Ascending aorta (tissue), 2 donors: Measurements from ENCODE around the gene ICE2. TPM values are rescaled to one million over a fixed set of nuclear protein-coding genes. Genes with fewer than 3 reads are reported as not detected.

Experiments
- DNase-seq, 2 donors: peaks; one replicate each; pipeline ENCODE4 v3.0.0-alpha.2; 2019; ENCODE audit warnings: low spot score in 2 of 2
- H3K27ac ChIP-seq, 2 donors: fragments of 200-600 bp; sonication (generic); one replicate each; pipeline ENCODE4 v1.5.1; 2016 to 2017; ENCODE audit warnings: mild to moderate bottlenecking in 1 of 2
- H3K27me3 ChIP-seq: fragments of 200-600 bp; sonication (generic); one replicate; pipeline ENCODE4 v1.5.1; 2017
- H3K36me3 ChIP-seq, 2 donors: fragments of 200-600 bp; sonication (generic); one replicate each; pipeline ENCODE4 v1.5.1; 2016
- H3K4me1 ChIP-seq, 2 donors: fragments of 200-600 bp; sonication (generic); one replicate each; pipeline ENCODE4 v1.5.1; 2016 to 2017; ENCODE audit warnings: mild to moderate bottlenecking in 1 of 2
- H3K4me3 ChIP-seq, 2 donors: fragments of 200-600 bp; sonication (generic); one replicate each; pipeline ENCODE4 v1.5.1; 2016 to 2017; ENCODE audit warnings: mild to moderate bottlenecking in 1 of 2
- H3K9me3 ChIP-seq, 2 donors: fragments of 200-600 bp; sonication (generic); one replicate each; pipeline ENCODE4 v1.5.1; 2016
- intact Hi-C: fragments of 100-400 bp; cut with DNase I; formaldehyde crosslinking; loops from one replicate; pipeline ENCODE4 v1.15.1; 2023
- total RNA-seq: library from RNA; depleted of rRNA; stranded (reverse); fragments of >200 nt; gene quantifications from one replicate; pipeline ENCODE4 v1.1.0, GENCODE V29; 2016
- TF ChIP-seq, protein P1 (sequence below), 3 experiments: fragments of 200-600 bp in 2 of 3; fragments of 450-650 bp in 1 of 3; sonication (generic) in 2 of 3; IDR thresholded peaks; one replicate each; pipeline ENCODE4 v1.5.1; 2016 to 2019; ENCODE audit warnings: antibody characterized with exemption in 3 of 3, mild to moderate bottlenecking in 1 of 3, moderate library complexity in 1 of 3

Gene ICE2
- total RNA-seq, 1 donor from 2014 or later: 45.1 TPM

DNA sequence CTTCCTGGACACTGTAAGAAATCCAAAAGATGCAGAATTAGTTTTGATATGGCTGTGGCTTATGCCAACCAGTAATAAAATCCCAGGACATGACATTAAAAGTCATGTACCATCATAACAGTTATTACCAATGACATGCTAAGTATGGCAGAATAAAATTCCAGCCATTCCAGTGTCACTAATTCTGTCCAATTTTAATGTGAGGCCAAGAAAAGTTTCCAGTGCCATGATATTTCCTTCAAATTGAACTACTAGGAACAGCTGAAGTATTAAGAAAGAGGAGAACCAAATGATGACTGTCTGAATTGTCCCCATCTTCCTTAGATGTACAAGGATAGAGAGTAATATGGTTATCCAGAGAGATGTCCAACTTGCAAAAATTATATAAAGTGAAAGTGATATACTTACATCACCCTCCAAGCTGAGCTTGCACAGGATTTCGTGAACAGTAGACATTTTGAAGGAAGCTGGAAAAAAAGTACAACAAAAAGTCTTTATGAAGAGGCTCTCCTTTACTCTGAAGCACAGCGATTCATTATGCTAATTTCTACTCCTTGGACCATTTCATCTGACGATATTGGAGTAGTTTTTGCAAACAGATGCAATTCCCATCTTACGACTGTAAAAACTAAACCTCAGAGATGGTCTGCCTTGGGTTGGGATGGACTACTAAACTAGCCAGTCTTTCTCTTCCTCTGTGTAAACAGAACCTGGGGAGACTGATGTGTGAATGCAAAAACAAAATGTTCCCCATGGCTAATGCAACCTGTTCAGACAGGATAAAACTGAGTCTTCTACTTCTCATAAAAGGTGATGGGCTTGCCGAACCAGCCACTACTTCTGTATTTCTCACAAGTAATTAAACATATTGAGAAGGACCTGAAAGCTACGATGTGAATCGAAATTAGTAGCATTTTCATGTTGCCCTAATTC lies 93.1 kb downstream of the ICE2 start:
- H3K27me3 ChIP-seq: no peaks in the 10 kb centered on the region
- peaks cover 19 to 24% of the 10 kb centered on the region in 2 donors for H3K36me3 ChIP-seq
- TF ChIP-seq, protein P1, sequence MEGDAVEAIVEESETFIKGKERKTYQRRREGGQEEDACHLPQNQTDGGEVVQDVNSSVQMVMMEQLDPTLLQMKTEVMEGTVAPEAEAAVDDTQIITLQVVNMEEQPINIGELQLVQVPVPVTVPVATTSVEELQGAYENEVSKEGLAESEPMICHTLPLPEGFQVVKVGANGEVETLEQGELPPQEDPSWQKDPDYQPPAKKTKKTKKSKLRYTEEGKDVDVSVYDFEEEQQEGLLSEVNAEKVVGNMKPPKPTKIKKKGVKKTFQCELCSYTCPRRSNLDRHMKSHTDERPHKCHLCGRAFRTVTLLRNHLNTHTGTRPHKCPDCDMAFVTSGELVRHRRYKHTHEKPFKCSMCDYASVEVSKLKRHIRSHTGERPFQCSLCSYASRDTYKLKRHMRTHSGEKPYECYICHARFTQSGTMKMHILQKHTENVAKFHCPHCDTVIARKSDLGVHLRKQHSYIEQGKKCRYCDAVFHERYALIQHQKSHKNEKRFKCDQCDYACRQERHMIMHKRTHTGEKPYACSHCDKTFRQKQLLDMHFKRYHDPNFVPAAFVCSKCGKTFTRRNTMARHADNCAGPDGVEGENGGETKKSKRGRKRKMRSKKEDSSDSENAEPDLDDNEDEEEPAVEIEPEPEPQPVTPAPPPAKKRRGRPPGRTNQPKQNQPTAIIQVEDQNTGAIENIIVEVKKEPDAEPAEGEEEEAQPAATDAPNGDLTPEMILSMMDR (IDR thresholded peaks at IDR 0.05): no peak
- intact Hi-C loops: no loop called here
- H3K9me3 ChIP-seq: no peaks in the 10 kb centered on the region
- peak overlapping the region; percentile 39 to 47 for H3K27ac ChIP-seq
- no peak overlapping the region for H3K4me3 ChIP-seq
- H3K4me1 ChIP-seq: peaks cover 16 to 81% of the 10 kb centered on the region in 2 donors
- DNase-seq: no peak

DNA sequence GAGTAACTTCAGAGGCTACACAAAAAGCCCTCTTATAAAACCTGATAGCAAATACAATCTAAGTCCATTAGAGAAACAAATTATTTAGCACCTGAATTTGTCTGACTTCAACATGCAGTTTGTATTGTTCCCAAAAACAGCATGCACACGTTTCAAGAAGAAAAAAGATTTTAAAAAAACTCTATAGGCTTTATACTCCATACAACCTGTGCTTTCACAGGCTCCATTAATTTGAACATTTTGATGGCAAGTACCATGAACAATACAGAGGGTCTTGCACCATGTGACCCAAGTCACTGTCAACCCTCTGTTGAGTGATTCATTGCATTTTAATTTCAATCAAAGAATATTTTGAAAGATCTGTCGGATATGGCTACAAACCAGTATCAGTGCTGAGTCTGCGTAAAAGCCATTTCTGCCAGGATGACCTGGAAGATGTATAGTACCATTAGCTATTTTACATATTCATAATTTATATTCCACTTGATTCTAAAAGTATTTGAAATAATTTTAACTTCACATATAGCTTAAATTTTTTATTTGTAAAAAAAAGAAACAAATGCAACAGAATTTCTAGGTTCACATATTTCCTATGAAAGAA lies 94.3 kb downstream of the ICE2 start:
- Histone ChIP-seq H3K4me1 (peaks cover 17 to 78% of the 10 kb centered on the region in 2 donors), H3K9me3 (no peaks in the 10 kb centered on the region), H3K4me3 (no peak overlapping the region), H3K27me3 (no peaks in the 10 kb centered on the region), H3K36me3 (peaks cover 22 to 37% of the 10 kb centered on the region in 2 donors), H3K27ac (peak overlapping the region; percentile 43 to 69)
- no peak for DNase-seq
- TF ChIP-seq, protein P1 (IDR thresholded peaks at IDR 0.05): no peak
- intact Hi-C loops: no loop called here

DNA sequence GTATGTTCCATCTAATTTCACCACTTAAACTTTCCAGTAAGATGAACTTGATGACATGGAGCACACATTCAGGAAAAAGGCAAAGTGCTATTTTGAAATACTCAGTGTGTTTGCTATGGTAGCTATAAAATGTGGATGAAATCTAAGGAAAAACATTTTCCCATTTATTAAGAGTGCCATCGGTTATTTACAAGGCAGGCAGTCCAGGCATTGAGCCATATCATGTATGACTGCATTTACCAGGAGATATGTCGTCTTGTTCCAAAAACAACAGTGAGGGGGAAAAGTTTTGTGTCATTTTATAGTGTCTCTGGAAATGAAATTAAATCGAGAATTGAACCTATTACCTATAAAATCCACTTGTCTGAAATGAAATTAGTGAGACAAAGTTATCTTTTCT lies 94.9 kb downstream of the ICE2 start:
- Histone ChIP-seq H3K27me3 (no peaks in the 10 kb centered on the region), H3K4me1 (peaks cover 17 to 76% of the 10 kb centered on the region in 2 donors), H3K27ac (peak overlapping the region; percentile 43 to 69), H3K4me3 (no peak overlapping the region), H3K36me3 (peaks cover 22 to 40% of the 10 kb centered on the region in 2 donors), H3K9me3 (no peaks in the 10 kb centered on the region)
- no peak for DNase-seq
- intact Hi-C loops: no loop called here
- TF ChIP-seq, protein P1 (IDR thresholded peaks at IDR 0.05): no peak

DNA sequence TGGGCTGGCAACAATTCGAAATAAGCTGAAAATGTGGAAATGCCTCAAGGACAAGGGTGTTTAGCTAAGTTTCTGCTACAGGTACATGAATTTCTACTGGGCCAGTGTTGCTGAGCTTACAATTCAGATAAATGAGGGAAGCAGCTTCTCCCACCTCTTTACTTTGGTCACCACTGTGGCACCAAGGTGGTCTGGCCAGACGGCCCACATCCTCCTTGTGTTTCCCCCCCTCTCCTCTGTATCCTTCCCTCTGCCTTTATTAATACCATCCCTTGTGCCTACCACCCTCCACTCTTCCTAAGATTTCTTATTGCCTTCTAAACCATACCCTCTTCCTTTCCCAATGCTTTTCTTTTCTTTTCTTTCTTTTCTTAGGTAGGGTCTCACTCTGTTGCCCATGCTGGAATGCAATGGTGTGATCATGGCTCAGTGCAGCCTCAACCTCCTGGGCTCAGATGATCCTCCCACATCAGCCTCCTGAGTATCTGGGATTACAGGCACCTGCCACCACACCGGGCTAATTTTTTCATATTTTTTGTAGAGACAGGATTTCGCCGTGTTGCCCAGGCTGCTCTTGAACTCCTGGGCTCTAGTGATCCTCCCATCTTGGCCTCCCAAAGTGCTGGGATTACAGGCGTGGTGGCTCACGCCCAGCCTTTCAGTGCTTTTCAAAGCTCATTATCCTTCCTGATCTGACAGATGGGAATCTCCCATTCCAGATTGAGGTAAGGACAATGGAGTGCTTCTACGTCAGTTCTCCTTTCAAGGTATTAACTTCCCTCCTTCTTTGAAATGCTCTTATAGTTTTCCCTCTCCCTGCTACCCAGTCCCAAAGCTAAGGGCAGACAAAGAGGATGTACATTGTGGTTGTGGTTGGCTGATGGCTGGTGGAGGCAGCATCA lies 95.9 kb downstream of the ICE2 start:
- H3K27me3 ChIP-seq: no peaks in the 10 kb centered on the region
- H3K27ac ChIP-seq: peak overlapping the region; percentile 47 to 69
- no peaks in the 10 kb centered on the region for H3K9me3 ChIP-seq
- peaks cover 17 to 74% of the 10 kb centered on the region in 2 donors for H3K4me1 ChIP-seq
- intact Hi-C loops: no loop called here
- H3K36me3 ChIP-seq: peaks cover 28 to 45% of the 10 kb centered on the region in 2 donors
- TF ChIP-seq, protein P1 (IDR thresholded peaks at IDR 0.05): no peak
- DNase-seq: peak in 1 of 2 donors; percentile 27
- H3K4me3 ChIP-seq: no peak overlapping the region

DNA sequence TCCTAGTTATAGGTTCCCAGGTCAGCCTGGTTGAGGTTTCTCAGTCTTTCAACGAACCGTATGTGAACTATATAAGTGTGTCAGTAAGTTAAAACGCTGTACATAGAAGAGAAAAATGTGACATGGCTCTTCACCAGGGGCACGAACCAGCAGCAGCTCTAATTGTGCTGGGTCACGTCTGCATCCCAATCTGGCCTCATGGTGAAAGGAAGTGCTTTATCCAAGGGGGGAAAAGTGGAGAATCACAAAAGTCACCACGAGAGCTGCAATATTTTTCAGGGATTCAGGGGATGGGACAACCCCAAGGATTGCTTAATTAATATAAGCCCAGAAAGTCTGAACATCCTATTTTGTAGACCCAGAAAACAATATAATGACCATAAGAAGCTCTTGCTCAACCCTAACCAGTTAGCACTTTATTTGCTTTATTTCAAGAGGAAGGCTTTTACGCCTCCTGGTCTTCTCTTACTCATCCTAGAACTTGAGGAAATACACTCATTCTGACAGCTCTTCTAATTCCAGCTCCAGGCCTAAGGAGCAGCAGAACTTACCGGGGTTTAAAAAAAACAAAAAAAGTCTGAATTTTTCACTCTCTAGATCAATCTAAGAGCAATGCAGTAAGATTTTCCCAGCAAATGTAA lies 97.7 kb downstream of the ICE2 start:
- Histone ChIP-seq H3K9me3 (no peaks in the 10 kb centered on the region), H3K4me3 (no peak overlapping the region), H3K36me3 (peaks cover 41 to 56% of the 10 kb centered on the region in 2 donors), H3K4me1 (peaks cover 17 to 76% of the 10 kb centered on the region in 2 donors), H3K27ac (peak overlapping the region; percentile 64 to 69), H3K27me3 (no peaks in the 10 kb centered on the region)
- intact Hi-C loops: no loop called here
- no peak for DNase-seq
- TF ChIP-seq, protein P1 (IDR thresholded peaks at IDR 0.05): no peak
